B cell (primary cell): ENCODE results near the gene CCDC57. TPM values are rescaled to one million over a fixed set of nuclear protein-coding genes. Genes with fewer than 3 reads are reported as not detected.

Experiments
- ATAC-seq: fragments of 200-7000 bp; cut with Tn5 transposase; one replicate; pipeline ENCODE4 v1.10.0; 2021; ENCODE audit warnings: low read depth, mild to moderate bottlenecking, moderate number of reproducible peaks, moderate library complexity
- CTCF ChIA-PET: fragments of 350-600 bp; sonication (Branson Sonifier 250); formaldehyde crosslinking; loops from one replicate; lab custom pipeline; 2021; ENCODE audit warnings: antibody characterized with exemption, inconsistent platforms; lab: Charles Lee
- POLR2A ChIA-PET: fragments of 350-600 bp; sonication (Branson Sonifier 250); formaldehyde crosslinking; loops from one replicate; lab custom pipeline; 2021; ENCODE audit warnings: antibody characterized with exemption; lab: Charles Lee
- DNase-seq: peaks from one replicate; pipeline ENCODE4 v3.0.0; 2013
- H2AFZ ChIP-seq: 2 replicates; pipeline ENCODE4 v1.6.1; 2012; ENCODE audit warnings: mild to moderate bottlenecking, low read depth, low read length; ENCODE audit not compliant: insufficient read depth, poor library complexity, severe bottlenecking
- H3K27ac ChIP-seq, 2 donors: 1 replicate in 1 of 2; 2 replicates in 1 of 2; pipeline ENCODE4 v1.5.1; 2012 to 2013; ENCODE audit warnings: low read length in 2 of 2, mild to moderate bottlenecking in 2 of 2, moderate library complexity in 1 of 2
- H3K27me3 ChIP-seq, 4 experiments: fragments of 200-600 bp in 1 of 4; sonication (generic) in 1 of 4; replicated peaks in 1 of 4; 1 replicate in 2 of 4; 2 replicates in 2 of 4; pipeline versions ENCODE4 v1.6.1 to v1.7.0; 2013 to 2016; ENCODE audit warnings: low read length in 3 of 4, mild to moderate bottlenecking in 2 of 4, mixed read lengths in 1 of 4, moderate library complexity in 1 of 4; ENCODE audit not compliant: insufficient read depth in 4 of 4, control insufficient read depth in 3 of 4; ENCODE audit errors: control extremely low read depth in 1 of 4
- H3K36me3 ChIP-seq, 2 experiments: replicated peaks in 1 of 2; 1 replicate in 1 of 2; 2 replicates in 1 of 2; pipeline versions ENCODE4 v1.6.1 to v1.7.1; 2013; ENCODE audit warnings: low read length in 1 of 2; ENCODE audit not compliant: insufficient read depth in 2 of 2, control insufficient read depth in 1 of 2; ENCODE audit errors: control extremely low read depth in 1 of 2, extremely low read depth in 1 of 2
- H3K4me1 ChIP-seq, 2 donors: fragments of 200-600 bp in 1 of 2; sonication (generic) in 1 of 2; 1 replicate in 1 of 2; 2 replicates in 1 of 2; pipeline versions ENCODE4 v1.5.1 to v1.6.1; 2013 to 2017; ENCODE audit warnings: low read length in 2 of 2; ENCODE audit not compliant: control insufficient read depth in 2 of 2, insufficient read depth in 2 of 2
- H3K4me2 ChIP-seq: replicated peaks from 2 replicates; pipeline ENCODE3; 2012; ENCODE audit warnings: mild to moderate bottlenecking, low read depth, low read length; ENCODE audit not compliant: poor library complexity, severe bottlenecking
- H3K4me3 ChIP-seq, 5 experiments: fragments of 200-600 bp in 1 of 5; sonication (generic) in 1 of 5; 1 replicate in 3 of 5; 2 replicates in 2 of 5; pipeline versions ENCODE4 v1.5.1 to v1.7.0; 2011 to 2016; ENCODE audit warnings: low read length in 4 of 5, mild to moderate bottlenecking in 4 of 5, low read depth in 2 of 5, control low read depth in 1 of 5, moderate library complexity in 1 of 5; ENCODE audit not compliant: insufficient read depth in 1 of 5; ENCODE audit errors: control extremely low read depth in 1 of 5, extremely low read depth in 1 of 5
- H3K79me2 ChIP-seq: fragments of 200-600 bp; sonication (generic); one replicate; pipeline ENCODE4 v1.6.0; 2016; ENCODE audit warnings: low read length; ENCODE audit not compliant: control insufficient read depth, insufficient read depth
- H3K9ac ChIP-seq: fragments of 200-600 bp; sonication (generic); 2 replicates; pipeline ENCODE4 v1.6.1; 2017; ENCODE audit warnings: mild to moderate bottlenecking, low read length, moderate library complexity
- H3K9me3 ChIP-seq, 3 donors: one replicate each; pipeline versions ENCODE4 v1.6.1 to v1.7.1; 2013; ENCODE audit warnings: low read length in 2 of 3; ENCODE audit not compliant: control insufficient read depth in 2 of 3, insufficient read depth in 1 of 3; ENCODE audit errors: control extremely low read depth in 1 of 3
- H4K20me1 ChIP-seq: 2 replicates; pipeline ENCODE4 v1.6.0; 2012; ENCODE audit warnings: mild to moderate bottlenecking, low read length; ENCODE audit not compliant: insufficient read depth, control insufficient read depth, poor library complexity, severe bottlenecking
- H3K27ac Mint-ChIP-seq: one replicate; pipeline ENCODE4 v1.8.0; 2021; ENCODE audit warnings: mixed read lengths
- H3K27me3 Mint-ChIP-seq: one replicate; pipeline ENCODE4 v1.8.0; 2021; ENCODE audit warnings: mixed read lengths
- H3K4me1 Mint-ChIP-seq: one replicate; pipeline ENCODE4 v1.8.0; 2021; ENCODE audit warnings: mixed read lengths
- H3K4me3 Mint-ChIP-seq: one replicate; pipeline ENCODE4 v1.8.0; 2021; ENCODE audit warnings: mixed read lengths
- H3K9me3 Mint-ChIP-seq: one replicate; pipeline ENCODE4 v1.8.0; 2022; ENCODE audit warnings: mixed read lengths; ENCODE audit not compliant: insufficient read depth
- CTCF ChIP-seq: fragments of 200-600 bp; IDR thresholded peaks from one replicate; pipeline ENCODE4 v1.8.0; 2022; ENCODE audit warnings: antibody characterized with exemption, mild to moderate bottlenecking
- EZH2 ChIP-seq: IDR thresholded peaks from 2 replicates; pipeline ENCODE4 v1.6.1; 2012; ENCODE audit warnings: borderline replicate concordance, low read depth, mild to moderate bottlenecking, moderate library complexity, low read length; ENCODE audit not compliant: insufficient read depth, poor library complexity, severe bottlenecking
- WGBS: methylation state at CpG from one replicate; pipeline ENCODE4 v1.1.5; 2013; ENCODE audit warnings: missing lambda C conversion rate; ENCODE audit not compliant: insufficient coverage; 5-methylcytosine and 5-hydroxymethylcytosine counted together
- intact Hi-C: fragments of 100-400 bp; cut with micrococcal nuclease; formaldehyde crosslinking; loops from one replicate; pipeline ENCODE4 v1.10.0; 2022
- polyA plus RNA-seq: library from polyadenylated mRNA; depleted of rRNA; stranded (reverse); fragments of >200 nt; gene quantifications from 2 replicates; pipeline ENCODE4 v1.2.3, GENCODE V29; 2012
- total RNA-seq, 2 donors: library from RNA; stranded (reverse); fragments of 120-200 nt in 1 of 2; gene quantifications; 1 replicate in 1 of 2; 2 replicates in 1 of 2; pipeline versions ENCODE4 v1.2.3 to v1.2.4, GENCODE V29; 2013 to 2022

The CCDC57 gene
- total and polyA plus RNA-seq, 2 donors (not counting 1 experiment from before 2014, with no cell fraction given) = 49.7 to 67.2 TPM

GRCh38 chr17:82058855-82059249 lies 153.8 kb downstream of the CCDC57 start:
- no peak overlapping the region for H3K9ac ChIP-seq
- no peaks in the 10 kb centered on the region for H3K9me3 Mint-ChIP-seq
- H3K27me3 Mint-ChIP-seq = no peaks in the 10 kb centered on the region
- H3K27me3 ChIP-seq = no peaks in the 10 kb centered on the region
- no peak overlapping the region for H3K4me3 ChIP-seq
- CTCF ChIA-PET = no interaction called here
- H4K20me1 ChIP-seq = peaks cover under 1% of the 10 kb centered on the region
- H3K4me3 Mint-ChIP-seq = no peak overlapping the region
- H3K36me3 ChIP-seq = peaks cover 0 to 55% of the 10 kb centered on the region in 2 experiments
- POLR2A ChIA-PET = no interaction called here
- intact Hi-C loops = no loop called here
- WGBS = 91% methylated on average over 8 of the region's 10 CpGs
- H3K4me2 ChIP-seq = no peak overlapping the region
- H3K27ac Mint-ChIP-seq = no peak overlapping the region
- no peak overlapping the region for H2AFZ ChIP-seq
- no peaks in the 10 kb centered on the region for H3K9me3 ChIP-seq
- TF ChIP-seq CTCF = no peak
- TF ChIP-seq EZH2 = no peak
- ATAC-seq (no peak), DNase-seq (no peak)
- H3K4me1 Mint-ChIP-seq = no peaks in the 10 kb centered on the region
- H3K4me1 ChIP-seq = peaks cover 0 to 5% of the 10 kb centered on the region in 2 donors
- peaks cover 2% of the 10 kb centered on the region for H3K79me2 ChIP-seq
- H3K27ac ChIP-seq = no peak overlapping the region

GRCh38 chr17:82058230-82058854 lies 154.3 kb downstream of the CCDC57 start:
- H3K79me2 ChIP-seq = peaks cover 7% of the 10 kb centered on the region
- peaks cover 0 to 57% of the 10 kb centered on the region in 2 experiments for H3K36me3 ChIP-seq
- CTCF ChIA-PET = no interaction called here
- no peak for TF ChIP-seq CTCF
- H3K27ac Mint-ChIP-seq = no peak overlapping the region
- H4K20me1 ChIP-seq = peaks cover 6% of the 10 kb centered on the region
- no peak overlapping the region for H2AFZ ChIP-seq
- H3K4me3 Mint-ChIP-seq = no peak overlapping the region
- no peak overlapping the region for H3K4me3 ChIP-seq
- no peaks in the 10 kb centered on the region for H3K27me3 Mint-ChIP-seq
- H3K9me3 Mint-ChIP-seq = no peaks in the 10 kb centered on the region
- 91% methylated on average over 17 of the region's 17 CpGs for WGBS
- no peak for DNase-seq
- no peak overlapping the region for H3K4me2 ChIP-seq
- POLR2A ChIA-PET = no interaction called here
- intact Hi-C loops = no loop called here
- H3K9ac ChIP-seq = no peak overlapping the region
- no peaks in the 10 kb centered on the region for H3K9me3 ChIP-seq
- H3K27ac ChIP-seq = no peak overlapping the region
- H3K4me1 Mint-ChIP-seq = peaks cover under 1% of the 10 kb centered on the region
- H3K4me1 ChIP-seq = peaks cover 0 to 7% of the 10 kb centered on the region in 2 donors
- H3K27me3 ChIP-seq = no peaks in the 10 kb centered on the region
- ATAC-seq = no peak
